Smooth muscle cell (in vitro differentiated cells): ENCODE results near the gene HYAL2. TPM values are rescaled to one million over a fixed set of nuclear protein-coding genes. Genes with fewer than 3 reads are reported as not detected.

Source experiments
- DNase-seq: peaks from one replicate; lab custom pipeline; 2025; ENCODE audit not compliant: unreplicated experiment; lab: John Stamatoyannopoulos, UW
- H2AFZ ChIP-seq: fragments of 200-600 bp; sonication (generic); 2 replicates; pipeline ENCODE4 v1.6.0; 2016; ENCODE audit warnings: antibody characterized with exemption, low read depth, mild to moderate bottlenecking
- H3F3A ChIP-seq: fragments of 200-600 bp; sonication (generic); 2 replicates; pipeline ENCODE4 v1.6.0; 2017; ENCODE audit warnings: antibody characterized with exemption, low read depth
- H3K27ac ChIP-seq: fragments of 200-600 bp; sonication (generic); 2 replicates; pipeline ENCODE4 v1.5.1; 2016; ENCODE audit warnings: low read depth, mild to moderate bottlenecking
- H3K27me3 ChIP-seq: fragments of 200-600 bp; sonication (generic); 2 replicates; pipeline ENCODE4 v1.6.1; 2016; ENCODE audit warnings: low read depth, mild to moderate bottlenecking
- H3K36me3 ChIP-seq: fragments of 200-600 bp; sonication (generic); 2 replicates; pipeline ENCODE4 v1.5.1; 2016; ENCODE audit warnings: low read depth
- H3K4me1 ChIP-seq: fragments of 200-600 bp; sonication (generic); 2 replicates; pipeline ENCODE4 v1.5.1; 2016; ENCODE audit warnings: low read depth
- H3K4me2 ChIP-seq: fragments of 200-600 bp; sonication (generic); 2 replicates; pipeline ENCODE4 v1.6.0; 2016; ENCODE audit warnings: mild to moderate bottlenecking
- H3K4me3 ChIP-seq: fragments of 200-600 bp; sonication (generic); 2 replicates; pipeline ENCODE4 v1.5.1; 2016; ENCODE audit warnings: mild to moderate bottlenecking
- H3K79me2 ChIP-seq: fragments of 200-600 bp; sonication (generic); 2 replicates; pipeline ENCODE4 v1.6.0; 2016; ENCODE audit warnings: low read depth, mild to moderate bottlenecking
- H3K9ac ChIP-seq: fragments of 200-600 bp; sonication (generic); 2 replicates; pipeline ENCODE4 v1.6.0; 2016; ENCODE audit warnings: low read depth
- H3K9me3 ChIP-seq: fragments of 200-600 bp; sonication (generic); replicated peaks from 2 replicates; pipeline ENCODE4 v1.5.1; 2016; ENCODE audit warnings: low read depth
- H4K20me1 ChIP-seq: fragments of 200-600 bp; sonication (generic); 2 replicates; pipeline ENCODE4 v1.6.0; 2016; ENCODE audit warnings: low read depth
- WGBS: methylation state at CpG from one replicate; pipeline ENCODE4 v1.1.7; 2016; ENCODE audit warnings: low lambda C conversion rate; 5-methylcytosine and 5-hydroxymethylcytosine counted together
- polyA plus RNA-seq: library from polyadenylated mRNA; unstranded; fragments of >200 nt; fragmentation: Nextera tagmentation; extraction: Ambion mirVana; gene quantifications from 2 replicates; pipeline ENCODE4 v1.2.1, GENCODE V29; 2016
- total RNA-seq: library from RNA; depleted of rRNA; stranded (reverse); fragments of >200 nt; gene quantifications from 2 replicates; pipeline ENCODE4 v1.2.3, GENCODE V29; 2014
- TF ChIP-seq, protein P1 (sequence below): fragments of 200-600 bp; sonication (generic); IDR thresholded peaks from 2 replicates; pipeline ENCODE4 v1.5.1; 2017; ENCODE audit warnings: borderline replicate concordance, mild to moderate bottlenecking, antibody characterized with exemption; ENCODE audit not compliant: insufficient read depth, poor library complexity, severe bottlenecking

The HYAL2 gene
- total and polyA plus RNA-seq, 2 experiments from 2014 or later = 83.3 to 88.0 TPM

DNA sequence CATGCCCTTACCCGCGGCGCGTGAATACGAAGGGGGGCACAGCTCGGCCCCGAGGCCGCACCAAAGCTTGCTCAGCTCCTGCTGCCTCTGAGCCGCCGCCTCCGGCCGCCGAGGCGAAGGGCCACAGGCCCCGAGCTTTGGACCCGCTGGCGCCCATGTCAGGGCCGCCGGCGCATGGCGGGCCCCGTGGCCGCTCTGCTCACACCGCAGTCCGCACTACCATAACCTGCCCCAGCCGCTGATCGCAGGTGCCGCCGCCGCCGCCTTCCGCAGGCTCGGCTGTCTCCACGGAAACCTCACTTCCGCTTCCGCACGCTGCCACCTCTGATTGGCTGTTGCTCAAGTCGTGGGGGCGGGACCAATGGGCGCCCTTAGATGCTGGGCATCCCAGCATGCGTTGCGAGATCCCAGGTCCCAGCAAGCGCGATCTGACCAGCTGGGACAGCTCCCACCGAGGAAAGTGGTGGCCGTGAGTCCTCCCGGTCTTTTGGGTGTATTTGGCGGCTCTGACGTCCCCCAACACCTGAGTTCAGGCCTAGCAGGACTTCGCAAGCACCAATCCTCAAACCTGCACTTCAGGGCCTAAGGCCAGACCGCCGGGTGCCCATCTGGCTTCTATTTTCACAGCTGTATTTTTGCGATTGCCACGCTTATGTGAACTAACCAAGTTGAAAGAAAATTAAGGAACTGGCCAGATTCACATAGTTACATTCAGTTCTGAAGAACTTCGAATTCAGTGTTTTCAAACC lies 5.6 kb upstream of the HYAL2 start, which contains the start of gene TUSC2:
TUSC2 (minus strand) TSS at position 281 of the 749 bp plus-strand sequence; CDS start at position 157, 124 bp downstream.
- Histone ChIP-seq H2AFZ (peak within 1 kb of the TSS; percentile 64), H3K79me2 (peaks cover 41% of the 10 kb centered on the region), H3K27ac (peak within 1 kb of the TSS; percentile 69), H3K4me3 (peak within 1 kb of the TSS; percentile 84), H3K4me2 (peak within 1 kb of the TSS; percentile 94), H3K9ac (peak within 1 kb of the TSS; percentile 86), H3F3A (peaks cover 15% of the 10 kb centered on the region), H3K36me3 (no peaks in the 10 kb centered on the region), H3K4me1 (peaks cover 9% of the 10 kb centered on the region), H3K27me3 (no peaks in the 10 kb centered on the region), H4K20me1 (peaks cover 17% of the 10 kb centered on the region), H3K9me3 (no peaks in the 10 kb centered on the region)
- TF ChIP-seq, protein P1, sequence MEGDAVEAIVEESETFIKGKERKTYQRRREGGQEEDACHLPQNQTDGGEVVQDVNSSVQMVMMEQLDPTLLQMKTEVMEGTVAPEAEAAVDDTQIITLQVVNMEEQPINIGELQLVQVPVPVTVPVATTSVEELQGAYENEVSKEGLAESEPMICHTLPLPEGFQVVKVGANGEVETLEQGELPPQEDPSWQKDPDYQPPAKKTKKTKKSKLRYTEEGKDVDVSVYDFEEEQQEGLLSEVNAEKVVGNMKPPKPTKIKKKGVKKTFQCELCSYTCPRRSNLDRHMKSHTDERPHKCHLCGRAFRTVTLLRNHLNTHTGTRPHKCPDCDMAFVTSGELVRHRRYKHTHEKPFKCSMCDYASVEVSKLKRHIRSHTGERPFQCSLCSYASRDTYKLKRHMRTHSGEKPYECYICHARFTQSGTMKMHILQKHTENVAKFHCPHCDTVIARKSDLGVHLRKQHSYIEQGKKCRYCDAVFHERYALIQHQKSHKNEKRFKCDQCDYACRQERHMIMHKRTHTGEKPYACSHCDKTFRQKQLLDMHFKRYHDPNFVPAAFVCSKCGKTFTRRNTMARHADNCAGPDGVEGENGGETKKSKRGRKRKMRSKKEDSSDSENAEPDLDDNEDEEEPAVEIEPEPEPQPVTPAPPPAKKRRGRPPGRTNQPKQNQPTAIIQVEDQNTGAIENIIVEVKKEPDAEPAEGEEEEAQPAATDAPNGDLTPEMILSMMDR = no peak
- 6% methylated on average over 55 of the region's 55 CpGs for WGBS
- DNase-seq = peak; percentile 72

DNA sequence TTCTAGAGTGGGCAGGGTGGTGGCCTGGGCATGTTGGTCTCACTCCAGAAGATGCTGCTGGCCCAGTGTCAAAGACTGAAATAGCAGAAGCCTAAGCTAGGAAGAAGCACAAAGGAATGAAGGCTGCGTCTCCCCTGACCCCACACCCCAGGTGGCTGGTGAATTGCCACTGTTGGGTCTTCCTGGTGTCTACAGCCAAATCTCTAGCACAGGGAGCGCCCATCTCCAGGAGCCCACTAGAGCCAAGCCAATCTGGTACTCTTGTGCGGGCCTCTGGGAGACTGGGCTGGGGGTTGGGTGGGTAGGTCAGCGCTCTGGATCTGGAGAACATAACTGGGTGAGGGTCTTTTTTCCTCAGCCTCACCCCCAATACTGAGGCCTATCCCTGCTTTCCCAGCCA lies 4.6 kb upstream of the HYAL2 start:
- Histone ChIP-seq H3K79me2 (peaks cover 31% of the 10 kb centered on the region), H3F3A (peaks cover 17% of the 10 kb centered on the region), H4K20me1 (peaks cover 7% of the 10 kb centered on the region), H3K27me3 (no peaks in the 10 kb centered on the region), H3K4me3 (peak overlapping the region; percentile 84), H3K27ac (no peak overlapping the region), H3K36me3 (no peaks in the 10 kb centered on the region), H3K4me1 (peaks cover 16% of the 10 kb centered on the region), H2AFZ (no peak overlapping the region), H3K9me3 (no peaks in the 10 kb centered on the region), H3K9ac (peak overlapping the region; percentile 86), H3K4me2 (peak overlapping the region; percentile 94)
- 90% methylated on average over 4 of the region's 4 CpGs for WGBS
- DNase-seq = no peak
- TF ChIP-seq, protein P1 = no peak

DNA sequence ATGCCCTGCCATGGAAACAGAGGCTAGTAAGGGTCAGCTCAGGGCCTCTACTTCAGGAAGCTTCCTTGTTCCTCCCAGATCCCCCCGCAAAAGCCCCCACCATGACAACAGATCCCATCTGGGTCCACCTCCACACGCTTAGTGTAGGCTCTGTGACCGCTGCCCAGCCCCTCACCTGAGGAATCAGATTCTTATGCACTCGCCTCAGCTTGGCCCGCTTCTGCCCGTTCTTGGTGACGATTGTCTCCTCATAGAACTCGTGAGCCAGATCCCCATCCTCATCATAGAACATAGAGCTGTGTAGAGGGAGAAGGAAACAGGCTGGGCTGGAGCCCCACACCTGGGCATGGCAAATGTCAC lies 3.6 kb upstream of the HYAL2 start:
- 96% methylated on average over 8 of the region's 8 CpGs for whole genome bisulfite sequencing
- Histone ChIP-seq H3K27me3 (no peaks in the 10 kb centered on the region), H3K9me3 (no peaks in the 10 kb centered on the region), H3K79me2 (peaks cover 21% of the 10 kb centered on the region), H2AFZ (no peak overlapping the region), H3K27ac (no peak overlapping the region), H3K36me3 (no peaks in the 10 kb centered on the region), H3K9ac (no peak overlapping the region), H3K4me1 (peaks cover 19% of the 10 kb centered on the region), H4K20me1 (no peaks in the 10 kb centered on the region), H3K4me3 (no peak overlapping the region), H3F3A (peaks cover 16% of the 10 kb centered on the region), H3K4me2 (no peak overlapping the region)
- no peak for DNase-seq
- TF ChIP-seq, protein P1 = no peak
